NCI-H510A (cell line): ENCODE results near the gene BFSP1.

ENCODE experiments used
- DNase-seq: peaks from one replicate; lab custom pipeline; 2025; lab: John Stamatoyannopoulos, UW

The BFSP1 gene

GRCh38 chr20:17465236-17465635 lies 65.9 kb downstream of the BFSP1 start:
- no peak for DNase-seq

GRCh38 chr20:17463711-17464110 lies 67.5 kb downstream of the BFSP1 start:
- no peak for DNase-seq

- DNase-seq, result no peak
Measured at GRCh38 chr20:17461941-17462340, 69.2 kb downstream of the BFSP1 start.

- no peak for DNase-seq
Measured at GRCh38 chr20:17460119-17460518, 71.1 kb downstream of the BFSP1 start.

GRCh38 chr20:17457588-17458190 lies 73.5 kb downstream of the BFSP1 start:
- no peak for DNase-seq

- DNase-seq, result no peak
Measured at GRCh38 chr20:17457079-17457478, 74.1 kb downstream of the BFSP1 start.

GRCh38 chr20:17456279-17456678 lies 74.9 kb downstream of the BFSP1 start:
- no peak for DNase-seq

- DNase-seq, result no peak
Measured at GRCh38 chr20:17453592-17453991, 77.6 kb downstream of the BFSP1 start.

- peak; percentile 47 for DNase-seq
Measured at GRCh38 chr20:17452441-17452840, 78.7 kb downstream of the BFSP1 start.

- no peak for DNase-seq
Measured at GRCh38 chr20:17449031-17449430, 82.1 kb downstream of the BFSP1 start.

- no peak for DNase-seq
Measured at GRCh38 chr20:17448071-17448470, 83.1 kb downstream of the BFSP1 start.

GRCh38 chr20:17446171-17446570 lies 85.0 kb downstream of the BFSP1 start:
- DNase-seq, result no peak

GRCh38 chr20:17445543-17445942 lies 85.6 kb downstream of the BFSP1 start:
- no peak for DNase-seq

- no peak for DNase-seq
Measured at GRCh38 chr20:17444091-17444490, 87.1 kb downstream of the BFSP1 start.
